HEK293 (cell line): ENCODE data around the gene DOCK4.

Experiments
- CTCF ChIA-PET: fragments of 350-600 bp; formaldehyde crosslinking; extraction: SDS; loops from one replicate; lab custom pipeline; 2021; ENCODE audit warnings: antibody characterized with exemption; lab: Yijun Ruan, JAX
- POLR2A ChIA-PET: fragments of 300-600 bp; formaldehyde crosslinking; extraction: SDS; loops from one replicate; lab custom pipeline; 2020; ENCODE audit warnings: antibody characterized with exemption, inconsistent platforms; lab: Yijun Ruan, JAX
- H3K27ac ChIP-seq: fragments of 200-500 bp; sonication (Bioruptor generic); 2 replicates; pipeline ENCODE4 v1.5.1; 2014; ENCODE audit warnings: low read depth, low read length, control low read depth, inconsistent platforms; ENCODE audit errors: extremely low read depth
- H3K36me3 ChIP-seq, 2 experiments: fragments of 200-500 bp in 1 of 2; sonication (Bioruptor generic) in 1 of 2; 1 replicate in 1 of 2; 2 replicates in 1 of 2; pipeline ENCODE4 v1.5.1; 2014 to 2017; ENCODE audit warnings: inconsistent platforms in 2 of 2, low read length in 2 of 2; ENCODE audit not compliant: control insufficient read depth in 2 of 2, insufficient read depth in 1 of 2
- H3K4me1 ChIP-seq: fragments of 200-500 bp; sonication (Bioruptor generic); 2 replicates; pipeline ENCODE4 v1.5.1; 2014; ENCODE audit warnings: mild to moderate bottlenecking, low read length, inconsistent platforms; ENCODE audit not compliant: control insufficient read depth, insufficient read depth
- H3K4me3 ChIP-seq: 2 replicates; pipeline ENCODE4 v1.5.1; 2011; ENCODE audit warnings: low read depth, mild to moderate bottlenecking, control low read depth, low read length, moderate library complexity
- H3K9me3 ChIP-seq: fragments of 200-500 bp; sonication (Bioruptor generic); 2 replicates; pipeline ENCODE4 v1.5.1; 2014; ENCODE audit warnings: low read depth, low read length, inconsistent platforms; ENCODE audit not compliant: control insufficient read depth, insufficient read depth
- FEZF1 ChIP-seq: fragments of 450-650 bp; formaldehyde crosslinking; IDR thresholded peaks from 2 replicates; pipeline ENCODE4 v1.5.1; 2016; ENCODE audit warnings: missing biosample characterization, missing genetic modification characterization
- SETDB1 ChIP-seq: IDR thresholded peaks from one replicate; pipeline ENCODE4 v1.6.1; 2017; ENCODE audit warnings: mild to moderate bottlenecking, low read length, moderate library complexity, mixed read lengths; ENCODE audit not compliant: insufficient read length
- YY2 ChIP-seq: fragments of 450-650 bp; formaldehyde crosslinking; IDR thresholded peaks from 2 replicates; pipeline ENCODE4 v1.5.1; 2016; ENCODE audit warnings: missing biosample characterization, missing genetic modification characterization
- ZBTB17 ChIP-seq: fragments of 450-650 bp; formaldehyde crosslinking; IDR thresholded peaks from 2 replicates; pipeline ENCODE4 v1.5.1; 2016; ENCODE audit warnings: missing biosample characterization, missing genetic modification characterization
- ZEB2 ChIP-seq: fragments of 450-650 bp; formaldehyde crosslinking; IDR thresholded peaks from 2 replicates; pipeline ENCODE4 v1.5.1; 2016; ENCODE audit warnings: missing biosample characterization, missing genetic modification characterization
- ZFP69B ChIP-seq: fragments of 450-650 bp; formaldehyde crosslinking; IDR thresholded peaks from 2 replicates; pipeline ENCODE4 v1.5.1; 2016; ENCODE audit warnings: missing biosample characterization, missing genetic modification characterization
- ZIC2 ChIP-seq: fragments of 450-650 bp; formaldehyde crosslinking; IDR thresholded peaks from 2 replicates; pipeline ENCODE4 v1.5.1; 2016; ENCODE audit warnings: missing biosample characterization, missing genetic modification characterization
- ZNF121 ChIP-seq: fragments of 450-650 bp; formaldehyde crosslinking; IDR thresholded peaks from 2 replicates; pipeline ENCODE4 v1.5.1; 2016; ENCODE audit warnings: missing biosample characterization, missing genetic modification characterization
- ZNF132 ChIP-seq: fragments of 450-650 bp; formaldehyde crosslinking; IDR thresholded peaks from 2 replicates; pipeline ENCODE4 v1.5.1; 2017; ENCODE audit warnings: missing biosample characterization, missing genetic modification characterization, borderline replicate concordance
- ZNF2 ChIP-seq: fragments of 450-650 bp; formaldehyde crosslinking; IDR thresholded peaks from 2 replicates; pipeline ENCODE4 v1.5.1; 2016; ENCODE audit warnings: missing biosample characterization, missing genetic modification characterization
- ZNF223 ChIP-seq: fragments of 450-650 bp; formaldehyde crosslinking; IDR thresholded peaks from 2 replicates; pipeline ENCODE4 v1.5.1; 2016; ENCODE audit warnings: missing biosample characterization, missing genetic modification characterization
- ZNF302 ChIP-seq: fragments of 450-650 bp; formaldehyde crosslinking; IDR thresholded peaks from 2 replicates; pipeline ENCODE4 v1.5.1; 2016; ENCODE audit warnings: missing biosample characterization, missing genetic modification characterization, low read depth
- ZNF37A ChIP-seq: fragments of 450-650 bp; IDR thresholded peaks from 2 replicates; pipeline ENCODE4 v1.5.1; 2018; ENCODE audit warnings: missing biosample characterization, missing genetic modification characterization
- ZNF521 ChIP-seq: fragments of 450-650 bp; formaldehyde crosslinking; IDR thresholded peaks from 2 replicates; pipeline ENCODE4 v1.5.1; 2017; ENCODE audit warnings: missing biosample characterization, mild to moderate bottlenecking, missing genetic modification characterization
- ZNF561 ChIP-seq: fragments of 450-650 bp; IDR thresholded peaks from 2 replicates; pipeline ENCODE4 v1.5.1; 2018; ENCODE audit warnings: missing biosample characterization, missing genetic modification characterization, borderline replicate concordance
- ZNF621 ChIP-seq: fragments of 450-650 bp; formaldehyde crosslinking; IDR thresholded peaks from 2 replicates; pipeline ENCODE4 v1.5.1; 2017; ENCODE audit warnings: missing biosample characterization, missing genetic modification characterization
- ZNF654 ChIP-seq: fragments of 450-650 bp; formaldehyde crosslinking; IDR thresholded peaks from 2 replicates; pipeline ENCODE4 v1.5.1; 2016; ENCODE audit warnings: low read depth, missing biosample characterization, missing genetic modification characterization
- ZNF768 ChIP-seq: fragments of 450-650 bp; formaldehyde crosslinking; IDR thresholded peaks from 2 replicates; pipeline ENCODE4 v1.5.1; 2018; ENCODE audit warnings: missing biosample characterization, mild to moderate bottlenecking, missing genetic modification characterization
- ZNF830 ChIP-seq: fragments of 450-650 bp; IDR thresholded peaks from 2 replicates; pipeline ENCODE4 v1.5.0; 2018; ENCODE audit warnings: missing biosample characterization, missing genetic modification characterization, low read depth, mild to moderate bottlenecking, moderate library complexity
- ZXDB ChIP-seq: fragments of 450-650 bp; formaldehyde crosslinking; IDR thresholded peaks from 2 replicates; pipeline ENCODE4 v1.5.1; 2016; ENCODE audit warnings: missing biosample characterization, missing genetic modification characterization
- TF ChIP-seq, protein P1 (sequence below): fragments of 450-650 bp; formaldehyde crosslinking; IDR thresholded peaks from 2 replicates; pipeline ENCODE4 v1.5.1; 2016; ENCODE audit warnings: missing biosample characterization, missing genetic modification characterization
- TF ChIP-seq, protein P2 (sequence below): fragments of 450-650 bp; formaldehyde crosslinking; IDR thresholded peaks from 2 replicates; pipeline ENCODE4 v1.5.1; 2016; ENCODE audit warnings: missing biosample characterization, missing genetic modification characterization, borderline replicate concordance
- TF ChIP-seq, protein P3 (sequence below): fragments of 450-650 bp; formaldehyde crosslinking; IDR thresholded peaks from 2 replicates; pipeline ENCODE4 v1.5.1; 2016; ENCODE audit warnings: missing biosample characterization, missing genetic modification characterization

The DOCK4 gene

DNA sequence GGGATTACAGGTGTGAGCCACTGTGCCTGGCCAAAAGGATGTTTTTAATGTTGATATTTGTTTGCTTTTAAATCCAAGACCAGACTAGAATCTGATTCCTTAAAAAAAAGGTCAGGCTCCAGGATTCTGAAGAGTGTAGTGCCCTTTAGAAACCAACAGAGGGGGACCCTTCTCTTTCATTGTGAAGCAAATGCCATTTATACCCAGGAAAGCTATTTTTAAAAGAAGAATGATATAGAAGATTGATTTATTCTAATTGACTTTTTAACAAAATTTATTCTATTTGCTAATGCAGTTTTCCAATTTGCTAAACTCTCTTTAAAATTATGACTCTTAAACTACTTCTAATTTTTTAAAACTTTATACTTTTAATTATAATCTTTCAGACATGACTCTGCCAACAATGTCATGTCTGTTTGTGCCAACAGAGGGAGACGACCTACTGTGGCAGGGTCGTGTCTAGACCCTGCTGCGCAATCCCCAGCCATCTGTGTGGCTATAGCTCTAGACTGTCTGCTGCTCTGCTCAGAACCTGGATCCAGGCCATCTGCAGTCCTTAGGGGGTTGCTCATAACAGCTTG lies 442.9 kb downstream of the DOCK4 start:
- Histone ChIP-seq H3K4me1 (no peaks in the 10 kb centered on the region), H3K9me3 (no peaks in the 10 kb centered on the region), H3K4me3 (no peak overlapping the region), H3K36me3 (no peaks in the 10 kb centered on the region), H3K27ac (no peak overlapping the region)
- POLR2A ChIA-PET = no interaction called here
- no peak for TF ChIP-seq ZNF561
- no peak for TF ChIP-seq ZNF2
- TF ChIP-seq ZBTB17 (tag by site-specific recombination) = peak; percentile 35; the same call in 1 of the 2 replicates
- no peak for TF ChIP-seq FEZF1 (tag by site-specific recombination)
- peak; percentile 64 for TF ChIP-seq ZNF654 (tag by site-specific recombination)
- no peak for TF ChIP-seq ZNF302 (tag by site-specific recombination)
- TF ChIP-seq, protein P1, sequence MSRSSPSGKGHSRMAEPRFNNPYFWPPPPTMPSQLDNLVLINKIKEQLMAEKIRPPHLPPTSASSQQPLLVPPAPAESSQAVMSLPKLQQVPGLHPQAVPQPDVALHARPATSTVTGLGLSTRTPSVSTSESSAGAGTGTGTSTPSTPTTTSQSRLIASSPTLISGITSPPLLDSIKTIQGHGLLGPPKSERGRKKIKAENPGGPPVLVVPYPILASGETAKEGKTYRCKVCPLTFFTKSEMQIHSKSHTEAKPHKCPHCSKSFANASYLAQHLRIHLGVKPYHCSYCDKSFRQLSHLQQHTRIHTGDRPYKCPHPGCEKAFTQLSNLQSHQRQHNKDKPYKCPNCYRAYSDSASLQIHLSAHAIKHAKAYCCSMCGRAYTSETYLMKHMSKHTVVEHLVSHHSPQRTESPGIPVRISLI (tag by site-specific recombination) = no peak
- TF ChIP-seq ZNF223 (tag by site-specific recombination) = no peak
- TF ChIP-seq, all 188 proteins: peak for 2
- CTCF ChIA-PET = interaction anchor here (0.6 to 6.3 kb wide), 46 partner anchors 8 to 865 kb away, joined by 3 to 87 read pairs (median 3); partner anchors contain the start of gene IFRD1

DNA sequence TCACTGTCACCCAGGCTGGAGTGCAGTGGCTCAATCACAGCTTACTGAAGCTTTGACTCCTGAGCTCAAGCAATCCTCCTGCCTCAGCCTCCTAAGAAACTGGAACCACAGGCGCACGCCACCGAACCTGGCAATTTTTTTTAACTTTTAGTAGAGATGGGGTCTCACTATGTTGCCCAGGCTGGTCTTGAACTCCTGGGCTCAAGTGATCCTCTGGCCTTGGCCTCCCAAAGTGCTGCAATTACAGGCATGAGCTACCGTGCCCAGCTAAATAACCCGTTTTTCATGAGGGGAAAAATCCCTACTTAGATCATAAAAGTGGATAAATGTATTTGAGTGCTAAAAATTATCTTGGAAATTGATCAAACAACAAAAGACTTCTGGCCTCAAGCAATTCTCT lies 443.4 kb downstream of the DOCK4 start:
- Histone ChIP-seq H3K36me3 (no peaks in the 10 kb centered on the region), H3K4me1 (no peaks in the 10 kb centered on the region; the same call in 1 of the 2 replicates), H3K4me3 (no peak overlapping the region)
- POLR2A ChIA-PET = no interaction called here
- TF ChIP-seq ZNF2 = no peak
- TF ChIP-seq ZNF121 (tag by site-specific recombination) = peak; percentile 91
- TF ChIP-seq, all 188 proteins: peak for 1
- CTCF ChIA-PET = interaction anchor here (0.6 to 6.3 kb wide), 33 partner anchors 10 to 858 kb away, joined by 3 to 87 read pairs (median 3); partner anchors contain the start of gene IFRD1
- Histone ChIP-seq H3K27ac (no peak overlapping the region), H3K9me3 (no peaks in the 10 kb centered on the region)

DNA sequence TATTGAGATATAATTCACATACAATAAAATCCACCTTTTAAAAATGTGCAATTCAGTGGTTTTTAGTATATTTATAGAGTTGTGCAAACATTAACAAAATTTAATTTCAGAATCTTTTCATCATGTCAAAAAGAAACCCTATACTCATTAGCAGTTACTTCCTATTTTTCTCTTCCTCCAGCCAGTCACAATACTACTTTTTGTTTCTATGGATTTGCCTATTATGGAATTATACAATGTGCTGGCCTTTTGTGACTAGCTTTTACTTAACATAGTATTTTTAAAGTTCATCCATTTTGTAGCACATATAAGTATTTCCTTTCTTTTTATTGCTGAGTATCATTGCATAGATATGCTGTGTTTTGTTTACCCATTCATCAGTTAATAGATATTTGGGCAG lies 444.0 kb downstream of the DOCK4 start:
- POLR2A ChIA-PET = no interaction called here
- Histone ChIP-seq H3K4me1 (no peaks in the 10 kb centered on the region; the same call in 1 of the 2 replicates), H3K36me3 (no peaks in the 10 kb centered on the region), H3K9me3 (no peaks in the 10 kb centered on the region), H3K27ac (no peak overlapping the region), H3K4me3 (no peak overlapping the region)
- CTCF ChIA-PET = interaction anchor here (0.6 to 6.3 kb wide), 19 partner anchors 9 to 732 kb away, joined by 3 to 87 read pairs (median 4); no protein-coding TSS in a partner anchor
- TF ChIP-seq ZNF521 (tag by site-specific recombination) = no peak
- TF ChIP-seq ZNF621 (tag by site-specific recombination) = no peak
- TF ChIP-seq SETDB1 = no peak
- TF ChIP-seq ZNF768 (tag by site-specific recombination) = no peak
- no peak for TF ChIP-seq ZIC2
- TF ChIP-seq ZNF37A (tag by site-specific recombination) = no peak
- TF ChIP-seq ZEB2 (tag by site-specific recombination) = no peak
- TF ChIP-seq ZXDB = no peak
- TF ChIP-seq YY2 (tag by site-specific recombination) = no peak
- TF ChIP-seq, protein P2, sequence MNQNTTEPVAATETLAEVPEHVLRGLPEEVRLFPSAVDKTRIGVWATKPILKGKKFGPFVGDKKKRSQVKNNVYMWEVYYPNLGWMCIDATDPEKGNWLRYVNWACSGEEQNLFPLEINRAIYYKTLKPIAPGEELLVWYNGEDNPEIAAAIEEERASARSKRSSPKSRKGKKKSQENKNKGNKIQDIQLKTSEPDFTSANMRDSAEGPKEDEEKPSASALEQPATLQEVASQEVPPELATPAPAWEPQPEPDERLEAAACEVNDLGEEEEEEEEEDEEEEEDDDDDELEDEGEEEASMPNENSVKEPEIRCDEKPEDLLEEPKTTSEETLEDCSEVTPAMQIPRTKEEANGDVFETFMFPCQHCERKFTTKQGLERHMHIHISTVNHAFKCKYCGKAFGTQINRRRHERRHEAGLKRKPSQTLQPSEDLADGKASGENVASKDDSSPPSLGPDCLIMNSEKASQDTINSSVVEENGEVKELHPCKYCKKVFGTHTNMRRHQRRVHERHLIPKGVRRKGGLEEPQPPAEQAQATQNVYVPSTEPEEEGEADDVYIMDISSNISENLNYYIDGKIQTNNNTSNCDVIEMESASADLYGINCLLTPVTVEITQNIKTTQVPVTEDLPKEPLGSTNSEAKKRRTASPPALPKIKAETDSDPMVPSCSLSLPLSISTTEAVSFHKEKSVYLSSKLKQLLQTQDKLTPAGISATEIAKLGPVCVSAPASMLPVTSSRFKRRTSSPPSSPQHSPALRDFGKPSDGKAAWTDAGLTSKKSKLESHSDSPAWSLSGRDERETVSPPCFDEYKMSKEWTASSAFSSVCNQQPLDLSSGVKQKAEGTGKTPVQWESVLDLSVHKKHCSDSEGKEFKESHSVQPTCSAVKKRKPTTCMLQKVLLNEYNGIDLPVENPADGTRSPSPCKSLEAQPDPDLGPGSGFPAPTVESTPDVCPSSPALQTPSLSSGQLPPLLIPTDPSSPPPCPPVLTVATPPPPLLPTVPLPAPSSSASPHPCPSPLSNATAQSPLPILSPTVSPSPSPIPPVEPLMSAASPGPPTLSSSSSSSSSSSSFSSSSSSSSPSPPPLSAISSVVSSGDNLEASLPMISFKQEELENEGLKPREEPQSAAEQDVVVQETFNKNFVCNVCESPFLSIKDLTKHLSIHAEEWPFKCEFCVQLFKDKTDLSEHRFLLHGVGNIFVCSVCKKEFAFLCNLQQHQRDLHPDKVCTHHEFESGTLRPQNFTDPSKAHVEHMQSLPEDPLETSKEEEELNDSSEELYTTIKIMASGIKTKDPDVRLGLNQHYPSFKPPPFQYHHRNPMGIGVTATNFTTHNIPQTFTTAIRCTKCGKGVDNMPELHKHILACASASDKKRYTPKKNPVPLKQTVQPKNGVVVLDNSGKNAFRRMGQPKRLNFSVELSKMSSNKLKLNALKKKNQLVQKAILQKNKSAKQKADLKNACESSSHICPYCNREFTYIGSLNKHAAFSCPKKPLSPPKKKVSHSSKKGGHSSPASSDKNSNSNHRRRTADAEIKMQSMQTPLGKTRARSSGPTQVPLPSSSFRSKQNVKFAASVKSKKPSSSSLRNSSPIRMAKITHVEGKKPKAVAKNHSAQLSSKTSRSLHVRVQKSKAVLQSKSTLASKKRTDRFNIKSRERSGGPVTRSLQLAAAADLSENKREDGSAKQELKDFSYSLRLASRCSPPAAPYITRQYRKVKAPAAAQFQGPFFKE (tag by site-specific recombination) = no peak
- TF ChIP-seq, protein P3, sequence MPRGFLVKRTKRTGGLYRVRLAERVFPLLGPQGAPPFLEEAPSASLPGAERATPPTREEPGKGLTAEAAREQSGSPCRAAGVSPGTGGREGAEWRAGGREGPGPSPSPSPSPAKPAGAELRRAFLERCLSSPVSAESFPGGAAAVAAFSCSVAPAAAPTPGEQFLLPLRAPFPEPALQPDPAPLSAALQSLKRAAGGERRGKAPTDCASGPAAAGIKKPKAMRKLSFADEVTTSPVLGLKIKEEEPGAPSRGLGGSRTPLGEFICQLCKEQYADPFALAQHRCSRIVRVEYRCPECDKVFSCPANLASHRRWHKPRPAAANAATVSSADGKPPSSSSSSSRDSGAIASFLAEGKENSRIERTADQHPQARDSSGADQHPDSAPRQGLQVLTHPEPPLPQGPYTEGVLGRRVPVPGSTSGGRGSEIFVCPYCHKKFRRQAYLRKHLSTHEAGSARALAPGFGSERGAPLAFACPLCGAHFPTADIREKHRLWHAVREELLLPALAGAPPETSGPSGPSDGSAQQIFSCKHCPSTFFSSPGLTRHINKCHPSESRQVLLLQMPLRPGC (tag by site-specific recombination) = no peak
- TF ChIP-seq ZNF830 (tag by site-specific recombination) = no peak
- no peak for TF ChIP-seq ZNF132 (tag by site-specific recombination)
- TF ChIP-seq ZFP69B (tag by site-specific recombination) = no peak
